Neural crest cell (in vitro differentiated cells): ENCODE results near the gene MAPK10. TPM values are rescaled to one million over a fixed set of nuclear protein-coding genes. Genes with fewer than 3 reads are reported as not detected.

Source experiments
- DNase-seq: peaks from one replicate; pipeline ENCODE4 v3.0.0; 2021; ENCODE audit warnings: low read depth, mixed read lengths, low spot score
- H3K27ac Mint-ChIP-seq: one replicate; pipeline ENCODE4 v1.8.0; 2021; ENCODE audit warnings: mild to moderate bottlenecking, mixed read lengths; ENCODE audit not compliant: unreplicated experiment
- H3K27me3 Mint-ChIP-seq: 2 replicates; pipeline ENCODE4 v1.8.0; 2021; ENCODE audit warnings: low read depth, mild to moderate bottlenecking, mixed read lengths
- H3K36me3 Mint-ChIP-seq: 2 replicates; pipeline ENCODE4 v1.8.0; 2021; ENCODE audit warnings: low read depth, mild to moderate bottlenecking, mixed read lengths
- H3K4me1 Mint-ChIP-seq: 2 replicates; pipeline ENCODE4 v1.8.0; 2021; ENCODE audit warnings: mixed read lengths
- H3K4me3 Mint-ChIP-seq: one replicate; pipeline ENCODE4 v1.8.0; 2021; ENCODE audit warnings: mild to moderate bottlenecking, mixed read lengths
- H3K9me3 Mint-ChIP-seq: 2 replicates; pipeline ENCODE4 v1.8.0; 2021; ENCODE audit warnings: mixed read lengths
- CTCF ChIP-seq: fragments of 200-600 bp; sonication (generic); conservative IDR thresholded peaks from 2 replicates; pipeline ENCODE4 v1.5.0; 2021; ENCODE audit warnings: antibody characterized with exemption, mild to moderate bottlenecking
- total RNA-seq: library from RNA; stranded (reverse); gene quantifications from 2 replicates; pipeline ENCODE4 v1.2.1, GENCODE V29; 2021

MAPK10 gene
- total RNA-seq, 1 donor from 2014 or later = 62.2 TPM

- no peak for DNase-seq
- no peaks in the 10 kb centered on the region for H3K36me3 Mint-ChIP-seq
- no peak for TF ChIP-seq CTCF
- H3K27ac Mint-ChIP-seq = no peak overlapping the region
- H3K4me1 Mint-ChIP-seq = peaks cover 7% of the 10 kb centered on the region
- no peaks in the 10 kb centered on the region for H3K27me3 Mint-ChIP-seq
- no peaks in the 10 kb centered on the region for H3K9me3 Mint-ChIP-seq
- H3K4me3 Mint-ChIP-seq = no peak overlapping the region
These were observed 200.6 kb downstream of the MAPK10 start for GRCh38 chr4:86159216-86159615.

- no peak for TF ChIP-seq CTCF
These were observed 203.3 kb downstream of the MAPK10 start for GRCh38 chr4:86156531-86156930.

GRCh38 chr4:86155766-86156165, 204.1 kb downstream of the MAPK10 start:
- Mint-ChIP-seq H3K9me3 (no peaks in the 10 kb centered on the region), H3K27me3 (no peaks in the 10 kb centered on the region), H3K4me3 (no peak overlapping the region), H3K36me3 (peaks cover 2% of the 10 kb centered on the region), H3K27ac (no peak overlapping the region), H3K4me1 (peaks cover 15% of the 10 kb centered on the region)
- no peak for DNase-seq
- TF ChIP-seq CTCF = no peak

More at GRCh38 chr4:86156531-86156930, 203.3 kb downstream of the MAPK10 start:
- Mint-ChIP-seq H3K27me3 (no peaks in the 10 kb centered on the region), H3K36me3 (no peaks in the 10 kb centered on the region), H3K9me3 (no peaks in the 10 kb centered on the region), H3K27ac (peak overlapping the region; percentile 38), H3K4me3 (no peak overlapping the region), H3K4me1 (peaks cover 15% of the 10 kb centered on the region)
- no peak for DNase-seq

GRCh38 chr4:86152454-86152853, 207.4 kb downstream of the MAPK10 start:
- no peak for DNase-seq
- Mint-ChIP-seq H3K4me1 (peaks cover 15% of the 10 kb centered on the region), H3K9me3 (no peaks in the 10 kb centered on the region), H3K27me3 (no peaks in the 10 kb centered on the region), H3K27ac (no peak overlapping the region), H3K36me3 (peaks cover 3% of the 10 kb centered on the region), H3K4me3 (no peak overlapping the region)
- no peak for TF ChIP-seq CTCF

GRCh38 chr4:86151196-86151595, 208.7 kb downstream of the MAPK10 start:
- Mint-ChIP-seq H3K27ac (no peak overlapping the region), H3K4me1 (peaks cover 8% of the 10 kb centered on the region), H3K36me3 (peaks cover 3% of the 10 kb centered on the region), H3K27me3 (no peaks in the 10 kb centered on the region), H3K4me3 (no peak overlapping the region), H3K9me3 (no peaks in the 10 kb centered on the region)
- TF ChIP-seq CTCF = no peak
- DNase-seq = no peak

GRCh38 chr4:86141161-86141560, 218.7 kb downstream of the MAPK10 start:
- DNase-seq = no peak
- no peak overlapping the region for H3K4me3 Mint-ChIP-seq

More at GRCh38 chr4:86141161-86141560, 218.7 kb downstream of the MAPK10 start:
- H3K27me3 Mint-ChIP-seq = no peaks in the 10 kb centered on the region
- peaks cover 2% of the 10 kb centered on the region for H3K9me3 Mint-ChIP-seq
- TF ChIP-seq CTCF = no peak
- H3K27ac Mint-ChIP-seq = no peak overlapping the region
- peaks cover 19% of the 10 kb centered on the region for H3K36me3 Mint-ChIP-seq
- H3K4me1 Mint-ChIP-seq = no peaks in the 10 kb centered on the region
